NAMALWA (cell line): Measurements from ENCODE around the gene MAML3.

Experiments
- DNase-seq: peaks from one replicate; pipeline ENCODE4 v3.0.0-alpha.2; 2015; ENCODE audit warnings: low spot score

Gene MAML3

DNA sequence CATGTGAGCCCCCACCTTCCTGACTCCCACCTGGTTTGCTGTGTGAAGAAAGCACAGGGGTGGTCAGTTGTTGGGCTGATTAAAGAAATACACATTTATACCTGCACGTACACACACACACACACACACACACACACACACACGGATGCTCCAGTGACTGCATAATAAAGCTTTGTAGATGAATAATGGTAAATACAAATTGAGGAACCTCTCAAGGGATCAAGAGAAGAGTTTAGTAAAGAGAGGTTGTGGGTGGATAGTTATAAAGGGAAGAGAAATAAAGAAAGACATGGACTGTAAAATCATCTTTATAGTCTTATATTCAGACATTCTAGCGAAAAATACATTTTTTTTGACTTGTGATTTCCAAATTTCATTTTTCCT lies 344.2 kb downstream of the MAML3 start:
- no peak for DNase-seq

DNA sequence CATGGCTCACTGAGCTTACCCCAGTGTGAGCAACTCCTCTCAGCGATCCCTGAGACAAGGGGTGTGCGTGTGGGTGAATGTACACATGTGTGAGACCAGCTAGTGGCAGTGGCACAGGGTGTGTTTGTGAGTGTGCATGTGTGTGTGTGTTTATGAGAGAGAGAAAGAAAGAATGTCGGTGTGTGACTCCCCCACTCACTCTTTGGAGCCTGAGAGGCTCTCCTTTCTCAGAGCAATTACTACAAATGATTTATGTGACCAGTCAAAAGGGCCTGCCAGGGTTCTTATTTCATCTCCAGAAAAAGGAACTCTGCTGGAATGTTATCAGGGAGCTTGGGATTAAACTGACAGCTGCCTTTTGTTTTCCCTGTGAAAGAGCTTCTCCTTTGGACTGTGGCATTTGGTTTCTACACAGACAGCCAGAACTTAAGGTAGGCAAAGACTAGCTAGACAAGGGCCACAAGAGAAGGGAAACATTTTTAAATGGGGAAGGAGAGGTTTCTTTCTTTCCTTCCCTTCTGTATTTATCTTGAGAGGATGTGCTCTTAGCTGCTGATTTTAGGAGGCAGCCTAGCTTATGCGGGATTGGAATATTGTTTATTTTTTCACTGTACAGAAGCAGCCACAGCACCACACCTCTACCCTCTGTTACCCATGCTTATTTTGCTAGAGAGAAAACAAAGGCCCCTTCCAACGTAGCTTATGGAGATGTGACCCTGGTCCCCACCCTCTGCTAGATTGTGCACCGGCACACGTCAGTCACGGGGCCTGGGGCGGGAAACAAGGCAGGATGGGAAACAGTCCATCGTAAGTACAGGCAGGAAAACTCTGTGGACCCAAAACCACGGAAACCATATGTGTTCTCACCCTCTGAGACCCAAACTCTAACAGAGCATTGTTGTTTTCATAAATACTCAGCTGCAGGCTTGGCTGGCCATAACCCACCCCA lies 344.9 kb downstream of the MAML3 start:
- no peak for DNase-seq

DNA sequence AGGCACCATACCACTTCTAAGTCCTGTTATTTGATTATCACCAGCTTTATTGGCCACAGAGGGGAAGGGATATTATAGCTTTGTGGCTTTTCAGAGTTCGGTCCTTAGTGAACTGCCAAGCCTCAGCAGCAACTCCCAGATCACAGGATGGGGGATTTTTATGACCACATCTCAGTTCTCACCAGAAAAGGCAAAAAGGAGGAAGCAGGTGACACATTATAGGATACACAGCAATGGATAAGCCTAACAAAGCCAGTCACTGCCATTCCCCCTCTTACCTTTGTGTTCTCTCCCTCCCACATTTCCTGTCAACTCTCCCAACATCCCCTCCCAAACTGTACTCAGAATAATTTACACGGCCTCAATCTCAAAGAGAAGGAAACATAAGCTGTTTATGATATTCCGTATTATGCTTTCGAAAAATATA lies 345.6 kb downstream of the MAML3 start:
- no peak for DNase-seq

DNA sequence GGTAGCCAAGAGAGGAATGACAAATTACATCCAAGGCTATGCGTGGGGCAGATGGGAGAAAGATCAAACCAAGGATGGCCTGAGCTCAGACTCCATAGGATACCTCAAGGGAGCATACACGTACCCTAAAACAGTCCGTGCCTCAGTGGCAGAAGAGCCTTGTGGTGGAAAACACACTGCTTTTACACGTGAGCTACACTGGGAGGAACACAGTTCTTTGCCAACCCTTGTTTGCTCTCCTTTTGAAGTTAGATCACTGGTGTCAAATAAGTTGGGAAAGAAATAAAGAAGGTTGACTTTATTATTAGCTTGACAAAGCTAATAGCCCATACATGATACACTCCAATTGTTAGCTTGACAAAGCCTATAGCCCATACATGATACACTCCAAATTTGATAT lies 346.5 kb downstream of the MAML3 start:
- no peak for DNase-seq

DNA sequence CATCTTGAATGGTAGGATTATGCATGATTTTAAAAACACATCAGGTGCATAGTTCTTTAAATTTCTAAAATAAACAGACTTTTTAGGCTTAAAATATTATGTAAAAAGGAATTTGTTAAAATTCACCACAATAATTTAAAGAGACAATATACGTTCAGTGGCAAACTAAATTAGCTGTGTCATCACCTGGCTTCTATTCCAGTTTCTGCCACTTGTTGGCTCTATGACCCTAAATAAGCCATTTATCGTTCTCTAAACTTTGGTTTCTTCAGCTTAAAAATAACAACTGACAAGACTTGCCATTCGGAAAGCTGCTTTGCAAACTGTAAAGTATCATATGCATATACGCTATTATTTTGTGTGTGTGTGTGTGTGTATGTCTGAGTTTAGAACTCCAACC lies 347.1 kb downstream of the MAML3 start:
- no peak for DNase-seq

DNA sequence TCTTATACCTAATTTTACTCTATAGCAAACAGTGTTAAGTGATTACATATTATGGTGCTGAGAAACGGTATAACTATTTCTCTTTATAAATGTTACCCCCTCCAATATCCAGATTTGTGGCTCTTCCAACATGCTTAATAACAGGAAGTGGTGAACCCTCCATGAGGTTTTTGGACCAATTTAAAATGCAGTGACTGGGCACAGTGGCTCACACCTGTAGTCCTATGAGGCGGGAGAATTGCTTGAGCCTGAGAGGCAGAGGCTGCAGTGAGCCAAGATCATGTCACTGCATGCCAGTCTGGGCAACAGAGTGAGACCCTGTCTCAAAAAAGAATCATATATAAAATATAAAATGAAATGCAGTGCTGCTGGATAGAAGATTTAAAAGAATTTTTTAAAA lies 351.1 kb downstream of the MAML3 start:
- no peak for DNase-seq

DNA sequence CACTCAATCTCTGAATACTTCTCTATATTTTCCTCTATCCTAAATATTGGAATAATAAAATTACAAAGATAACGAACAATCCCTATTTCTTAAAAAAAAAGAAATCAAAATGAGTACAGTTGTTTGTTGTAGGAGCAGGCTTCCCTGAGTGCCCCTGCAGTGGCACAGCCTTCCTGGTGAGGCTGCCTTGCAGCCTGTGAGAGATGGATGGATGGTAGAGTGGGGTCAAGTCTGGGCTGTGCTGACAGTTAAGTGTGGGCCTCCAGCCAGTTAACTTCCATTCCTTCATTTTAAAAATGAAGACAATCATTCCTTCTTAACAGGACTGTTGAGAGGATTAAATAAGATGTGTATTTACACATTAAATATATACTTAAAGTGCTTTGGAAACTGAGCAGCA lies 351.5 kb downstream of the MAML3 start:
- no peak for DNase-seq

DNA sequence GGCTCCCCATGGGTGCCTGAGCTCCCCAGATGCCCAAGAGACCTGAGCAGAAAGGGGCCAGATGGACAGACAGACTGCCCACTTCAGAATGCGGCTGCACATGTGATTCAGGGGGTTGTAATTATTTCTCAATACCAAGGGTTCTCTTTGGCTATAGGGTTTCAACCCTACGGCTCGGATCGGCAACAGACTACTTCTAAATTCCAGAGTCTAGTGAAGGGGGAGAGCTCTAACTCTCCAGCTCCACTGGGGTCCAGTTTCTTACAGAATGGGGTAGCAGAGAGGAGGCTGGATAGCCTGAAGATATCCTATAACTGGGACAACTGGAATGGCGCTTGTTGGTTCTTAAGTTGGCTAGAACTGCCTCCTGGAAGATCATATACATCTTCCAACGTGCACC lies 352.1 kb downstream of the MAML3 start:
- DNase-seq = no peak

DNA sequence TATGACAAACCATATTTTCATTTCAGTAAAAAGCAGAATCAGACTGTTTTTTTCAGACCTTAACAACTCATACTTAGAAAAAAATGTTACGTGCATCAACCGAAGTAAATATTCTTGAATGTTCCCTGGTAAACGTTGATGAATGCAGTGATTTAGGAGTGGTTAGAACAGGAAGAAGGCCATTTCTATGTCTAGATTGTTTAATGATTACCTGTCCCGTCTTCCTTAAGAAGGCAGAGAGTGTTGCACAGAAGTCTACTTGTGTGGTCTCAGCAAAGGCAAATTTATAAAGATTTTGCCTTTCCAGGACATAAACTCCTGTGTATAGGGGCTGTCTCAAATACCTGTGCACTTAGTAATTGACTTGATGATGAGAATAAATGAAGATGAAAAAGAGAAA lies 353.9 kb downstream of the MAML3 start:
- no peak for DNase-seq

DNA sequence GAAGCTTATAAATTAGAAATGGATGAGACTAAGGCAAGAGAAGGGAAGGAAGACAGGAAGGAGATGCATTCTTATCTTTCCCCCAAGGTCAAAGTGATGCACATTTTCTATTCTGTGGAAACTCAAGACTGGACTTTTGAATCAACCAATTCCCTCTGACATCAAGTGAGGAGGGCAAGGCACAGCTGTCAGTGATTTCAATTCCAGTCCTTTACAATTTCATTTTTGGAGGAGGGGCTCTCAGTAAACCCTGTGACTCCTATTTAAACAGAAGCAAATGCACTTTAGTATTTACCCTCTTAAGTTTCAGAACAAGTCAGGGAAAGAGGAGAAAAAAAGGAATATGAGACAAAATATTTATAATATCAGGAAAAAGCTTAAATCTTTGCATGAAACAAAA lies 354.4 kb downstream of the MAML3 start:
- no peak for DNase-seq

DNA sequence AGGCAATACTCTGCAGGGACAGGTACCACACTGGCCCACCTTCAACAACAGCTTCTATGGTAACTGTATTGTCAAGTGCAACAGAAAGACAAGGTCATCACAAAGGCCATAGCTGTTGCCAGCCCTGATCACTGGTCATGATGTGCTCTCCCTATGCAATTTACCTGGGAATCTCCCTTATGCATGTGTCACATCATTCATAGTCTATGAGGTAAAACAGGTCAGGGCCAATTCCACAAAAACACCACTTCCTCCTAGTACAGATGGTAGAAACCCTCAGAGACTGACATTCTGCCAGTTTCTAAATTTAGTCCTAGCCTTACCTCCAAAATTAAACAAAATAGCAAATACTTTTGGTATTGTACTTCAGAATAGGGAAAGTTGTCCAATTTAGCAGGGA lies 355.5 kb downstream of the MAML3 start:
- DNase-seq = no peak

DNA sequence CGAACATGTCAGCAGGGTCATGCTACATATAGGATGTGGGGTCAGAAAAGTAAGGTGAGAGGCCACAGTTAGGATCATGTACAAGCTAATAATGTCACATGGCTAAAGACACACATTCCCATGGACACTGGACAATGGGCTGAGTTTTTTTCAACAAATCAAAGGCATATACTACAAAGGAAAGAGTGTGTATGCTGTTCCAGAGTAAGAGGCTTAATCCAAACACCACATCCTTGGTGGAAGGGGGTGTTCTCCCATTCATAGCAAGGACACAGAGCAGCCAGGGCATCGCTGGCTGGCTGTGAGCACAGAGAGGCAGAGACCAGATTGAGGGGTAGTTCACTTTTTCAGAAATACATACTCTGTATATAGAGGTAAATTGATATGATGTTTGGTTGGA lies 356.7 kb downstream of the MAML3 start:
- DNase-seq = no peak

DNA sequence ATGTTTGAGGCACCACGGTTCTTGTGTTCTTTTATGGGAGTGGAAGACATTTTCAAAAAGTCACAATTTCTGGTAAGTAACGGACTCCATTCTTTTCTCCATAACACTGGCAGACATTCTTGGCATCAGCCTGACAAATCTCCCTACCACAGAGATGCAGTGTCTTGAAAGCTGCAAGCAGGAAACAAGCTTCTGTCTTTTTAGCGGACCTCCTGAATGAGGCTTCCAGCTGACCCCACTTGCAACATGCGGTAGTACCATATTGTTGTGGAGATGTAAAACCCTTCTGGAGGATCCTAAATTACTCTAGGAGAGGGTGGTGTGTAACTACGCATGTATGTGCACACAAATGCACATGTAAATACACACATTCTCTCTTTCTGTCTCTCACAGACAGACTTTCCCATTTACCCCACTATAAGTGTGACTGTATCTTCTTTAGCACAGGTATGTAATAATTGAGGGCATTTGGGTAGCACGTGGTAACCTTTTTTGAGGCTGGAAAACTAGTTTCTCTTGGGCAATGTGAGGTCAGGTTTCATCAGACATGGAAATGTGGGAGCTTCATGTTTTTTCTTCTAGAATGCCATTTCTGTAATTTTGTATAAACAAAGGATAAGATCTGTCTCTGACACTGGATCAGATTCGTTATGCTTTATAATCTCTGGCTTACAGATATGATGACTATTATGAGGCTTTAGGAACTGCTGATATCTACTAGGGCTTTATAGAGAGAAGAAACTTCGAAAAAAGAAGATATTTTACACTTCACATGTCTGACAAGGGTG lies 358.3 kb downstream of the MAML3 start:
- DNase-seq = no peak

DNA sequence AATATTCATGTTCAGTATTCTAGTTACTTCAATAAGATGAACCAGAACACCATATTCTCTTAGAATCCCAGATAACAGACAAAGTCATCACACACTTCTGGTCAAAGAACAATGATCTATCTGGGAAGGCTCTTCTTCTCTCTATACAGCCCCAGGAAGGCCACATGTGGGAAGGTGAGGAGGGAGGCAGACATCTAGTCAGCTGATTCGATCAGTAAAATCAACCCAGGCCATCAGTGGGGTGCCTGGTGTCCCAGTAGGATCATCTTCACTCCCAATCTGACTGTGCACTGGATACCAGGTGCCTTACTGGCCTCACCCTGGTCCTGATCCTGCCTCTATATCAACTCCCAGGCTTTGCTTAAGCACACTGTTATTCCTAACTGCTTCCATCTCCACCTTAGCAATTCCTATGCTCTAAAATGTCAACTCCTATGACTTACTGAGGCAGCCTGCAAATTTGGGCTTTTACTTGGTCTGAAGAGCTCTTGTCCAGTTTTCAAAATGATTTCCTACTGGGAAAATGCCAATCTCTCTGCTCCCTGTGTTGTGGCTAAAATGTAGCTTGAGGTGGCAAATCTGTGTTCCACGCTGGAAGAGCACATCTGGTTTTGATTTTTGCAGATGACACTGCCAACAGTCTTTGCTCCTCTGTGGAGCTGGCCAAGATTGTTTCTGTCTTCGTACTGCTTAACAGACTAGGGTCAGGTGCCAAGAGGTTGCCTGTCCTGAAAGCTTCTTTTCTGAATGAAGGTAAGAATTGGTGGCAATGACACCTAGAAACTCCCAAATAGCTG lies 359.6 kb downstream of the MAML3 start:
- DNase-seq = no peak

DNA sequence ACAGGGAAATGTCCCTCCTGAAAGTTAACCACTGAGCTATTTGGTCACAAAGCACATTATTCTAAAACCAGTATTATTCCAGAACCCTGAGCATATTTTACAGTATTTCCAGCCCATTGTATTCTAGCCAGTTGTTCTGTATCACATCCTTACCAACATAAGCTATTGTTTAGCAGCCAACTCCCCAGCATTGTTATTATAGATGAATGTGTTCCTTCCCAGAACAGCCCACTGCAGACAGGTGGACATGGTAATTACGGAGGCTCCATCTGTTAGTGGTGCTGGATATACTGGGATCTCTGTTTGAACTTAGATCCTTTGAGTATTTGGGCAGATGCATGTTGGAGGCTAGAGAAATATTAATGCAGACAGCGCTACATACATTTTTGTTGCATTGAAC lies 362.3 kb downstream of the MAML3 start:
- no peak for DNase-seq

DNA sequence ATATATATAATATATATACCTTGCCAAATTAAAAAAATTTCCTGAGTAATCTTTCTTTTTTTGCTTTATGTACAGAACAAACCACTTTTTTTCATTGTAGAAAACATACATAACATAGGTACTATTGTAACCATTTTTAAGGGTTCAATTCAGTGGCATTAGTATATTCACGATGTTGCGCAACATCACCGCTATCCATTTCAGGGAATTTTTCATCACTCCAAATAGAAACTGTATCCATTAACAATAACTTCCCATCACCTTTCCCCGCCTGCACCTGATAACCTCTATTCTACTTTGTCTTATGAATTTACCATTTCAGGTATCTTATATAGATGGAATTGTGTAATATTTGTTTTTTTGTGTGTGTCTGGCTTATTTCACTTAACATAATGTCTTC lies 363.7 kb downstream of the MAML3 start:
- no peak for DNase-seq

DNA sequence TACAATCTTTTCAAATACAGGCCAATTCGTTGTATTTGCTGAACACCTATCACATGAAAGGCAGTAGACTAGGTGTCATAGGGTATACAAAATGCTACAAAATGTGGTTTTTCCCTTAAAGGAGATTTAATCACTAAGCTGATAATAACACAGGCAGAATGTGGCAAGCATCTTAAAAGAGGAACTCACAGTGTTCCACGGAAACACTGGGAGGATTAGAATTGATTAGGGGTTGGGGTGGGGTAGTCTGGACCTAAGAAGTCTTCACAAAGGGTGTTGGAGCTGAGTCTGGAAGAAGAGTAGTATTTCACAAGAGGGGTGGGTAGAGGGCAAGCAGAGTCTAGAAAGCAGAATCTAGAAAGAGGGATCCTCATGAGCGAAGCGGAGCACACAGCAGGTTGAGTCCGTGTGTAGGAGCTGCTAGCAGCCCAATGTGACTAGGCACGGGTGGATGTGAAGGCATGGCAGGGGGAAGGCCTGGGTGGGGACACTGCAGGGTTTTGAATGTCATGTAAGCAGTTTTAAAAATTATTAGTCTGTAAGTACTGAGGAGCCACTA lies 364.8 kb downstream of the MAML3 start:
- DNase-seq = no peak

DNA sequence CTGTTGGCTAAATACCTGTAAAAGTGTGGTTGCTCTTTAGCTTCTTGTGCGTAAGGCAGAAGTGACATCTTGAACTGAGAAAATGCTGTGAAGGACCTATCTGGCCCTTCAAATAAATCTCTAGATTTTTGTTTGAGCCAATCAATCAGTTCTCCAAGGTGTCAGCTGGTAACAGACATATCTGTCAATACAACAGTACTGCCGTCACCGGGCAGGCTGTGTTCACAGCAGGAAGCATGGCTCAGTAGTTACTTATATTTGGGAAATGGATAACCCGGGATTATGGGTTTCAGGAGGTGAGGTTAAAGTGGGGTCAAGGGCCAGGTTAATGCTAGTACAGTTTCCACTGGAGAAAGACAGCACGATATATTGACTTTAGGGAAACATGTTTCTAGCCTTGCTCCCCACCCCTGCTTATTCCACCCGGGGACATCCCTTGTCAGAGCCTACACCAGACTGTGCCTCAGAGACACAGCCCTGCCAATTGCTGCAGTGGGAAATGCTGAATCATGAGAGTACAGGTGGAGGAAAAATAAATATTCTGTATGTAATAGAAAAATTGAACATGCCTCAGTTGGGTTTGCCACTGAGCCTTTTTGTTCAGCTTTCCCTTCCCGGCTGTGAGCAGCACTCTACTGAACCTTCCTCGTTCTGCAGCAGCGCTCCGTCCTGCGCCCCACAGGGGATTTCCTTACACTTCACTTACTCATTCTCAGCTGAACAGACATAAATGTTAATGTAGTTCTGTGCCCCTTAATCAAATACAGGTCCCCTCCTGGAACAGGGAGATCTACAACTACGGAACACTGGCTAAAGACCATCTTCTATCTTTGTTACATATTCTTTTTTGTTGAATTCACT lies 367.3 kb downstream of the MAML3 start:
- DNase-seq = no peak

DNA sequence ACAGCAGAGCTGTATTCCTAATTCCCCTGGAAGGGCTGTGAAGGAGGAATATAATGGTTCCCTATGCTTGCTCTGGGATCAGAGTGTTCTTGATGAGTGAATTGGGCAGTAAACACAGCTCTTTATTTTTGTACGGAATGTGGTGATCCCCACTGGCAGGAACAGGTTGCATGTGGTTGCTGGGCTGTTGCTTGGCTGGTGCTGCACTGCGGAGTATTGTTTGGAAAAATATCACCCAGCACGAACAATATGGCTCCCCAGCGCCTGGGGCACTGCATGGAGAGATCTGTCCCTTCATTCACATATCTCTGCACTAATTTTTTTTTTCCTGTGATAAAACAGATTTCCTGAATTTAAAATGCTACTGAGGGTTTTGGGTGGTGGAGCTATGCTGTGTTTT lies 368.6 kb downstream of the MAML3 start:
- DNase-seq = no peak

DNA sequence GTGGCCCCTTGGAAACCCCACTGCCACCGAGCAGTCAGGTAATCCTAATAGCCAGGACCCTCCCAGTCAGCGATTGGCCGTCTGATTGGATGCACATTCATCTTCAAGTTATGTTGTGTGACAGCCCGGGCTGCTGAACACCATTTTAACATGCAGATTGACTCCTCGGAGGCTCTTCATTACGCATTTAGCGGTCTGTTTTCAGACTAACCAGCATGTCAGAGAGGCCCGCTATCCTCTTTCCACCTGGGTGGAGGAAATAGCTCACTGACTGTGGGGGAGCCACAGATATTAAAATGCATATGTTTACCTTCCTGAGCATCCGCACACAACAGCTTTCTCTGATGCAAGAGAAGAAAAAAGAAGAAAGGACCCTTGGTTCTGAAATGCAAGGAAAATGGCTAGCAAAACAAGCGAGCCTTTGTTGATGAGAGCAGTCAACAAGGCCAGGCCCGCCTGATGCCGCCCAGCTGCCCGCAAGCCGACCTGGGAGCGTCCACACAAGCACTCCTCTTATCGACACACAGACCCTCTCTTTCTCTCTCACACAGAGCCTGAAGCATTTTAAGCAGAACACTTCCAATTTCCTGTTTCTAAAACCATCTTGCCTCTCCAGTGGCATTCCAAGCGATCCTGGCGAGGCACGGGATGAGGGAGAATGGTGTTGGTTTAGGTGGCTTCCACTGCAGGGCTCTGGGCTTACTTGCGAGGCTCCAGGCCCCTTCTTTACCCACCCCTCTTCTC lies 370.1 kb downstream of the MAML3 start:
- DNase-seq = no peak
